GM23338 (cell line): ENCODE data around the gene CIAO2A. TPM values are rescaled to one million over a fixed set of nuclear protein-coding genes. Genes with fewer than 3 reads are reported as not detected.

Source experiments
- ATAC-seq: fragments of 200-7000 bp; cut with Tn5 transposase; 3 replicates; pipeline ENCODE4 v1.9.1; 2020
- DNase-seq: peaks from one replicate; pipeline ENCODE4 v3.0.0-alpha.2; 2015; ENCODE audit warnings: low spot score
- H2AFZ ChIP-seq: fragments of 200-600 bp; sonication (generic); 2 replicates; pipeline ENCODE4 v1.8.0; 2016; ENCODE audit warnings: antibody characterized with exemption, mild to moderate bottlenecking, moderate library complexity
- H3F3A ChIP-seq: fragments of 200-600 bp; sonication (generic); replicated peaks from 2 replicates; pipeline ENCODE4 v1.8.0; 2017; ENCODE audit warnings: antibody characterized with exemption, mixed run types, low read depth
- H3K27ac ChIP-seq: fragments of 200-600 bp; sonication (generic); 2 replicates; pipeline ENCODE4 v1.6.1; 2016; ENCODE audit warnings: low read depth
- H3K27me3 ChIP-seq: fragments of 200-600 bp; sonication (generic); 2 replicates; pipeline ENCODE4 v1.8.0; 2016; ENCODE audit warnings: mild to moderate bottlenecking, mixed run types, moderate library complexity; ENCODE audit not compliant: insufficient read depth
- H3K36me3 ChIP-seq: fragments of 200-600 bp; sonication (generic); 2 replicates; pipeline ENCODE4 v1.8.0; 2016; ENCODE audit warnings: mild to moderate bottlenecking; ENCODE audit not compliant: insufficient read depth
- H3K4me1 ChIP-seq: fragments of 200-600 bp; sonication (generic); 2 replicates; pipeline ENCODE4 v1.8.0; 2016; ENCODE audit warnings: mild to moderate bottlenecking, moderate library complexity; ENCODE audit not compliant: insufficient read depth
- H3K4me2 ChIP-seq: fragments of 200-600 bp; sonication (generic); 2 replicates; pipeline ENCODE4 v1.7.1; 2017; ENCODE audit warnings: mixed run types
- H3K4me3 ChIP-seq: fragments of 200-600 bp; sonication (generic); 2 replicates; pipeline ENCODE4 v1.6.1; 2016; ENCODE audit warnings: mixed run types
- H3K79me2 ChIP-seq: fragments of 200-600 bp; sonication (generic); replicated peaks from 2 replicates; pipeline ENCODE4 v1.8.0; 2017; ENCODE audit warnings: mild to moderate bottlenecking; ENCODE audit not compliant: insufficient read depth
- H3K9me2 ChIP-seq: fragments of 200-600 bp; sonication (generic); 2 replicates; pipeline ENCODE4 v1.8.0; 2017; ENCODE audit not compliant: insufficient read depth
- H4K20me1 ChIP-seq: fragments of 200-600 bp; sonication (generic); replicated peaks from 2 replicates; pipeline ENCODE4 v1.8.0; 2017; ENCODE audit warnings: mild to moderate bottlenecking; ENCODE audit not compliant: insufficient read depth
- H3K27ac Mint-ChIP-seq: 2 replicates; pipeline ENCODE4 v1.8.0; 2020; ENCODE audit warnings: inconsistent platforms, mild to moderate bottlenecking, moderate library complexity, mixed read lengths
- H3K27me3 Mint-ChIP-seq: 3 replicates; pipeline ENCODE4 v1.8.0; 2022; ENCODE audit warnings: low read depth, mild to moderate bottlenecking, moderate library complexity, mixed read lengths, inconsistent platforms; ENCODE audit not compliant: insufficient read depth, poor library complexity
- H3K36me3 Mint-ChIP-seq: 3 replicates; pipeline ENCODE4 v1.8.0; 2021; ENCODE audit warnings: low read depth, mild to moderate bottlenecking, inconsistent platforms, moderate library complexity, mixed read lengths
- H3K4me1 Mint-ChIP-seq: 3 replicates; pipeline ENCODE4 v1.8.0; 2020; ENCODE audit warnings: mild to moderate bottlenecking, inconsistent platforms, mixed read lengths
- H3K4me3 Mint-ChIP-seq: 3 replicates; pipeline ENCODE4 v1.8.0; 2021; ENCODE audit warnings: moderate library complexity, mild to moderate bottlenecking, inconsistent platforms, mixed read lengths
- H3K9me3 Mint-ChIP-seq: 3 replicates; pipeline ENCODE4 v1.8.0; 2020; ENCODE audit warnings: moderate library complexity, mild to moderate bottlenecking, inconsistent platforms, mixed read lengths
- CREB1 ChIP-seq: fragments of 250-450 bp; sonication (Bioruptor Pico); IDR thresholded peaks from 2 replicates; pipeline ENCODE4 v1.5.0; 2020; ENCODE audit warnings: low read depth, mild to moderate bottlenecking, moderate library complexity
- EZH2phosphoT487 ChIP-seq: fragments of 200-600 bp; sonication (generic); IDR thresholded peaks from one replicate; pipeline ENCODE4 v1.8.1; 2018; ENCODE audit warnings: antibody characterized with exemption; ENCODE audit not compliant: unreplicated experiment
- JUNB ChIP-seq: IDR thresholded peaks from one replicate; pipeline ENCODE4 v1.6.1; 2016; ENCODE audit warnings: antibody characterized with exemption; ENCODE audit not compliant: unreplicated experiment
- NANOG ChIP-seq: IDR thresholded peaks from 2 replicates; pipeline ENCODE4 v1.6.1; 2016; ENCODE audit warnings: antibody characterized with exemption, borderline replicate concordance
- POLR2AphosphoS5 ChIP-seq: IDR thresholded peaks from 2 replicates; pipeline ENCODE4 v1.6.1; 2016; ENCODE audit warnings: antibody characterized with exemption, low read depth
- ZNF114 ChIP-seq: fragments of 250-450 bp; sonication (Bioruptor Pico); IDR thresholded peaks from 2 replicates; pipeline ENCODE4 v1.5.0; 2020; ENCODE audit warnings: mild to moderate bottlenecking, moderate library complexity
- ZNF331 ChIP-seq: fragments of 250-450 bp; sonication (Bioruptor Pico); IDR thresholded peaks from 2 replicates; pipeline ENCODE4 v1.5.0; 2020; ENCODE audit warnings: low read depth, mild to moderate bottlenecking, moderate library complexity
- polyA plus RNA-seq: library from polyadenylated mRNA; unstranded; fragments of >200 nt; fragmentation: Nextera tagmentation; extraction: Ambion mirVana; gene quantifications from 2 replicates; pipeline ENCODE4 v1.2.1, GENCODE V29; 2016
- total RNA-seq: library from RNA; depleted of rRNA; stranded (reverse); fragments of >200 nt; shearing (Covaris generic); gene quantifications from 2 replicates; pipeline ENCODE4 v1.2.3, GENCODE V29; 2014
- TF ChIP-seq, protein P1 (sequence below): IDR thresholded peaks from 2 replicates; pipeline ENCODE4 v1.6.1; 2016; ENCODE audit warnings: antibody characterized with exemption
- TF ChIP-seq, protein P2 (sequence below): IDR thresholded peaks from one replicate; pipeline ENCODE4 v1.6.1; 2018; ENCODE audit warnings: antibody characterized with exemption; ENCODE audit not compliant: unreplicated experiment
- TF ChIP-seq, protein P3 (sequence below): fragments of 250-450 bp; sonication (Bioruptor Pico); IDR thresholded peaks from 2 replicates; pipeline ENCODE4 v1.5.0; 2020; ENCODE audit warnings: mild to moderate bottlenecking, moderate library complexity
- TF ChIP-seq, protein P4 (sequence below), 2 experiments: fragments of 200-600 bp in 1 of 2; sonication (generic) in 1 of 2; conservative IDR thresholded peaks; 2 replicates each; pipeline versions ENCODE4 v1.5.1 to v1.6.1; 2016 to 2017; ENCODE audit warnings: antibody characterized with exemption in 2 of 2, low read depth in 2 of 2, mild to moderate bottlenecking in 2 of 2, moderate library complexity in 1 of 2

The CIAO2A gene
- total and polyA plus RNA-seq, 2 experiments from 2014 or later: 132 to 318 TPM

DNA sequence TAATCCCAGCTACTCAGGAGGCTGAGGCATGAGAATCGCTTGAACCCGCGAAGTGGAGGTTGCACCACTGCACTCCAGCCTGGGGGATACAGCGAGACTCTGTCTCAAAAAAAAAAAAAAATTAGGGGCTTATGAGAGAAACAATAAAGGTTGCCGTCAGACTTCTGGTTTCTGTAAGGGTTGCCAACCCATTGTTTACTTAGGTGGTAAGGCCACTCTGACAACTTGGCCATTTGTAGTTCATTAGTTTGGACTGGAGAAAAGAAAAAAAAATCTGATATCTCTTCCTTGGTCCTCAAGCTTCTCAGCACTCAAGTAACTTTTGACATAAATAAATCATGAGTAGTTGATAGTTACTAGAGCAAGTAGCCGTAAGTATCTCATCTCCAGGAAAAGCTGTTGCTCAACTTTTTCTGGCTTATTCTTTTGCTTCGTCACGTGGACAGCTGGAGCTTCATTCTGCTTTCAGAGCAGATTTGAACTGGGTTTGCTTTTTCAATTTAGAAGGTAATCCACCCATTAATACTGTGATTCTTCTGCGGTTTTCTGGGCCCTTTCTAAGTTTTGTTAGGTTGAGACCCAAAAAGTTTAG lies 11.6 kb upstream of the CIAO2A start:
- no peak overlapping the region for H3K27ac Mint-ChIP-seq

More for the DNA sequence above, 11.6 kb upstream of the CIAO2A start:
- no peak for TF ChIP-seq JUNB
- TF ChIP-seq, protein P1, sequence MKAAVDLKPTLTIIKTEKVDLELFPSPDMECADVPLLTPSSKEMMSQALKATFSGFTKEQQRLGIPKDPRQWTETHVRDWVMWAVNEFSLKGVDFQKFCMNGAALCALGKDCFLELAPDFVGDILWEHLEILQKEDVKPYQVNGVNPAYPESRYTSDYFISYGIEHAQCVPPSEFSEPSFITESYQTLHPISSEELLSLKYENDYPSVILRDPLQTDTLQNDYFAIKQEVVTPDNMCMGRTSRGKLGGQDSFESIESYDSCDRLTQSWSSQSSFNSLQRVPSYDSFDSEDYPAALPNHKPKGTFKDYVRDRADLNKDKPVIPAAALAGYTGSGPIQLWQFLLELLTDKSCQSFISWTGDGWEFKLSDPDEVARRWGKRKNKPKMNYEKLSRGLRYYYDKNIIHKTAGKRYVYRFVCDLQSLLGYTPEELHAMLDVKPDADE: no peak
- TF ChIP-seq ZNF331 (CRISPR knock-in tag): no peak
- no peak for TF ChIP-seq ZNF114
- TF ChIP-seq, protein P2, sequence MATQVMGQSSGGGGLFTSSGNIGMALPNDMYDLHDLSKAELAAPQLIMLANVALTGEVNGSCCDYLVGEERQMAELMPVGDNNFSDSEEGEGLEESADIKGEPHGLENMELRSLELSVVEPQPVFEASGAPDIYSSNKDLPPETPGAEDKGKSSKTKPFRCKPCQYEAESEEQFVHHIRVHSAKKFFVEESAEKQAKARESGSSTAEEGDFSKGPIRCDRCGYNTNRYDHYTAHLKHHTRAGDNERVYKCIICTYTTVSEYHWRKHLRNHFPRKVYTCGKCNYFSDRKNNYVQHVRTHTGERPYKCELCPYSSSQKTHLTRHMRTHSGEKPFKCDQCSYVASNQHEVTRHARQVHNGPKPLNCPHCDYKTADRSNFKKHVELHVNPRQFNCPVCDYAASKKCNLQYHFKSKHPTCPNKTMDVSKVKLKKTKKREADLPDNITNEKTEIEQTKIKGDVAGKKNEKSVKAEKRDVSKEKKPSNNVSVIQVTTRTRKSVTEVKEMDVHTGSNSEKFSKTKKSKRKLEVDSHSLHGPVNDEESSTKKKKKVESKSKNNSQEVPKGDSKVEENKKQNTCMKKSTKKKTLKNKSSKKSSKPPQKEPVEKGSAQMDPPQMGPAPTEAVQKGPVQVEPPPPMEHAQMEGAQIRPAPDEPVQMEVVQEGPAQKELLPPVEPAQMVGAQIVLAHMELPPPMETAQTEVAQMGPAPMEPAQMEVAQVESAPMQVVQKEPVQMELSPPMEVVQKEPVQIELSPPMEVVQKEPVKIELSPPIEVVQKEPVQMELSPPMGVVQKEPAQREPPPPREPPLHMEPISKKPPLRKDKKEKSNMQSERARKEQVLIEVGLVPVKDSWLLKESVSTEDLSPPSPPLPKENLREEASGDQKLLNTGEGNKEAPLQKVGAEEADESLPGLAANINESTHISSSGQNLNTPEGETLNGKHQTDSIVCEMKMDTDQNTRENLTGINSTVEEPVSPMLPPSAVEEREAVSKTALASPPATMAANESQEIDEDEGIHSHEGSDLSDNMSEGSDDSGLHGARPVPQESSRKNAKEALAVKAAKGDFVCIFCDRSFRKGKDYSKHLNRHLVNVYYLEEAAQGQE: no peak
- TF ChIP-seq, protein P3, sequence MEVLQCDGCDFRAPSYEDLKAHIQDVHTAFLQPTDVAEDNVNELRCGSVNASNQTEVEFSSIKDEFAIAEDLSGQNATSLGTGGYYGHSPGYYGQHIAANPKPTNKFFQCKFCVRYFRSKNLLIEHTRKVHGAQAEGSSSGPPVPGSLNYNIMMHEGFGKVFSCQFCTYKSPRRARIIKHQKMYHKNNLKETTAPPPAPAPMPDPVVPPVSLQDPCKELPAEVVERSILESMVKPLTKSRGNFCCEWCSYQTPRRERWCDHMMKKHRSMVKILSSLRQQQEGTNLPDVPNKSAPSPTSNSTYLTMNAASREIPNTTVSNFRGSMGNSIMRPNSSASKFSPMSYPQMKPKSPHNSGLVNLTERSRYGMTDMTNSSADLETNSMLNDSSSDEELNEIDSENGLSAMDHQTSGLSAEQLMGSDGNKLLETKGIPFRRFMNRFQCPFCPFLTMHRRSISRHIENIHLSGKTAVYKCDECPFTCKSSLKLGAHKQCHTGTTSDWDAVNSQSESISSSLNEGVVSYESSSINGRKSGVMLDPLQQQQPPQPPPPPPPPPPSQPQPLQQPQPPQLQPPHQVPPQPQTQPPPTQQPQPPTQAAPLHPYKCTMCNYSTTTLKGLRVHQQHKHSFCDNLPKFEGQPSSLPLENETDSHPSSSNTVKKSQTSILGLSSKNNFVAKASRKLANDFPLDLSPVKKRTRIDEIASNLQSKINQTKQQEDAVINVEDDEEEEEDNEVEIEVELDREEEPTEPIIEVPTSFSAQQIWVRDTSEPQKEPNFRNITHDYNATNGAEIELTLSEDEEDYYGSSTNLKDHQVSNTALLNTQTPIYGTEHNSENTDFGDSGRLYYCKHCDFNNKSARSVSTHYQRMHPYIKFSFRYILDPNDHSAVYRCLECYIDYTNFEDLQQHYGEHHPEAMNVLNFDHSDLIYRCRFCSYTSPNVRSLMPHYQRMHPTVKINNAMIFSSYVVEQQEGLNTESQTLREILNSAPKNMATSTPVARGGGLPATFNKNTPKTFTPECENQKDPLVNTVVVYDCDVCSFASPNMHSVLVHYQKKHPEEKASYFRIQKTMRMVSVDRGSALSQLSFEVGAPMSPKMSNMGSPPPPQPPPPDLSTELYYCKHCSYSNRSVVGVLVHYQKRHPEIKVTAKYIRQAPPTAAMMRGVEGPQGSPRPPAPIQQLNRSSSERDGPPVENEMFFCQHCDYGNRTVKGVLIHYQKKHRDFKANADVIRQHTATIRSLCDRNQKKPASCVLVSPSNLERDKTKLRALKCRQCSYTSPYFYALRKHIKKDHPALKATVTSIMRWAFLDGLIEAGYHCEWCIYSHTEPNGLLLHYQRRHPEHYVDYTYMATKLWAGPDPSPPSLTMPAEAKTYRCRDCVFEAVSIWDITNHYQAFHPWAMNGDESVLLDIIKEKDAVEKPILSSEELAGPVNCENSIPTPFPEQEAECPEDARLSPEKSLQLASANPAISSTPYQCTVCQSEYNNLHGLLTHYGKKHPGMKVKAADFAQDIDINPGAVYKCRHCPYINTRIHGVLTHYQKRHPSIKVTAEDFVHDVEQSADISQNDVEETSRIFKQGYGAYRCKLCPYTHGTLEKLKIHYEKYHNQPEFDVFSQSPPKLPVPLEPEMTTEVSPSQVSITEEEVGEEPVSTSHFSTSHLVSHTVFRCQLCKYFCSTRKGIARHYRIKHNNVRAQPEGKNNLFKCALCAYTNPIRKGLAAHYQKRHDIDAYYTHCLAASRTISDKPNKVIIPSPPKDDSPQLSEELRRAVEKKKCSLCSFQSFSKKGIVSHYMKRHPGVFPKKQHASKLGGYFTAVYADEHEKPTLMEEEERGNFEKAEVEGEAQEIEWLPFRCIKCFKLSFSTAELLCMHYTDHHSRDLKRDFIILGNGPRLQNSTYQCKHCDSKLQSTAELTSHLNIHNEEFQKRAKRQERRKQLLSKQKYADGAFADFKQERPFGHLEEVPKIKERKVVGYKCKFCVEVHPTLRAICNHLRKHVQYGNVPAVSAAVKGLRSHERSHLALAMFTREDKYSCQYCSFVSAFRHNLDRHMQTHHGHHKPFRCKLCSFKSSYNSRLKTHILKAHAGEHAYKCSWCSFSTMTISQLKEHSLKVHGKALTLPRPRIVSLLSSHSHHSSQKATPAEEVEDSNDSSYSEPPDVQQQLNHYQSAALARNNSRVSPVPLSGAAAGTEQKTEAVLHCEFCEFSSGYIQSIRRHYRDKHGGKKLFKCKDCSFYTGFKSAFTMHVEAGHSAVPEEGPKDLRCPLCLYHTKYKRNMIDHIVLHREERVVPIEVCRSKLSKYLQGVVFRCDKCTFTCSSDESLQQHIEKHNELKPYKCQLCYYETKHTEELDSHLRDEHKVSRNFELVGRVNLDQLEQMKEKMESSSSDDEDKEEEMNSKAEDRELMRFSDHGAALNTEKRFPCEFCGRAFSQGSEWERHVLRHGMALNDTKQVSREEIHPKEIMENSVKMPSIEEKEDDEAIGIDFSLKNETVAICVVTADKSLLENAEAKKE (CRISPR knock-in tag): no peak
- no peak for TF ChIP-seq EZH2phosphoT487
- TF ChIP-seq, protein P4, sequence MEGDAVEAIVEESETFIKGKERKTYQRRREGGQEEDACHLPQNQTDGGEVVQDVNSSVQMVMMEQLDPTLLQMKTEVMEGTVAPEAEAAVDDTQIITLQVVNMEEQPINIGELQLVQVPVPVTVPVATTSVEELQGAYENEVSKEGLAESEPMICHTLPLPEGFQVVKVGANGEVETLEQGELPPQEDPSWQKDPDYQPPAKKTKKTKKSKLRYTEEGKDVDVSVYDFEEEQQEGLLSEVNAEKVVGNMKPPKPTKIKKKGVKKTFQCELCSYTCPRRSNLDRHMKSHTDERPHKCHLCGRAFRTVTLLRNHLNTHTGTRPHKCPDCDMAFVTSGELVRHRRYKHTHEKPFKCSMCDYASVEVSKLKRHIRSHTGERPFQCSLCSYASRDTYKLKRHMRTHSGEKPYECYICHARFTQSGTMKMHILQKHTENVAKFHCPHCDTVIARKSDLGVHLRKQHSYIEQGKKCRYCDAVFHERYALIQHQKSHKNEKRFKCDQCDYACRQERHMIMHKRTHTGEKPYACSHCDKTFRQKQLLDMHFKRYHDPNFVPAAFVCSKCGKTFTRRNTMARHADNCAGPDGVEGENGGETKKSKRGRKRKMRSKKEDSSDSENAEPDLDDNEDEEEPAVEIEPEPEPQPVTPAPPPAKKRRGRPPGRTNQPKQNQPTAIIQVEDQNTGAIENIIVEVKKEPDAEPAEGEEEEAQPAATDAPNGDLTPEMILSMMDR (conservative IDR thresholded peaks at IDR 0.05; ENCODE audit: low read depth in 2 of 2): no peak
- no peak for TF ChIP-seq CREB1 (CRISPR knock-in tag)
- TF ChIP-seq POLR2AphosphoS5: no peak
- TF ChIP-seq NANOG: no peak
- no peaks in the 10 kb centered on the region; the same call in 1 of the 2 replicates for H4K20me1 ChIP-seq
- H3K4me3 Mint-ChIP-seq: no peak overlapping the region
- no peak overlapping the region for H3K4me3 ChIP-seq
- H3K4me1 ChIP-seq: no peaks in the 10 kb centered on the region
- peaks cover 78% of the 10 kb centered on the region for H3K79me2 ChIP-seq
- ATAC-seq: no peak
- H3K9me3 Mint-ChIP-seq: no peaks in the 10 kb centered on the region
- H3K27me3 Mint-ChIP-seq: peaks cover 2% of the 10 kb centered on the region
- no peaks in the 10 kb centered on the region for H3F3A ChIP-seq
- no peaks in the 10 kb centered on the region for H3K27me3 ChIP-seq
- no peak overlapping the region for H3K27ac ChIP-seq
- H3K9me2 ChIP-seq: no peaks in the 10 kb centered on the region
- H3K36me3 Mint-ChIP-seq: no peaks in the 10 kb centered on the region
- H3K36me3 ChIP-seq: no peaks in the 10 kb centered on the region
- H3K4me1 Mint-ChIP-seq: no peaks in the 10 kb centered on the region
- H2AFZ ChIP-seq: no peak overlapping the region
- DNase-seq: no peak
- H3K4me2 ChIP-seq: no peak overlapping the region
